Stimulated activated CD4-positive, alpha-beta T cell treated with anti-CD3 and anti-CD28 coated beads, Interleukin-1b, Interleukin-23, amount 100 ng/mL, for 24 hours (primary cell): Measurements from ENCODE around the gene PKDCC.
"Not testable (repeated sequence)": the region's sequence is repeated elsewhere in the genome, so short reads cannot be mapped to it uniquely, and the experiment has no call there.

Experiments
- DNase-seq, 4 experiments: peaks; one replicate each; pipeline ENCODE4 v3.0.0-alpha.2; 2020; ENCODE audit warnings: low read depth in 4 of 4, low spot score in 1 of 4

The PKDCC gene

DNA sequence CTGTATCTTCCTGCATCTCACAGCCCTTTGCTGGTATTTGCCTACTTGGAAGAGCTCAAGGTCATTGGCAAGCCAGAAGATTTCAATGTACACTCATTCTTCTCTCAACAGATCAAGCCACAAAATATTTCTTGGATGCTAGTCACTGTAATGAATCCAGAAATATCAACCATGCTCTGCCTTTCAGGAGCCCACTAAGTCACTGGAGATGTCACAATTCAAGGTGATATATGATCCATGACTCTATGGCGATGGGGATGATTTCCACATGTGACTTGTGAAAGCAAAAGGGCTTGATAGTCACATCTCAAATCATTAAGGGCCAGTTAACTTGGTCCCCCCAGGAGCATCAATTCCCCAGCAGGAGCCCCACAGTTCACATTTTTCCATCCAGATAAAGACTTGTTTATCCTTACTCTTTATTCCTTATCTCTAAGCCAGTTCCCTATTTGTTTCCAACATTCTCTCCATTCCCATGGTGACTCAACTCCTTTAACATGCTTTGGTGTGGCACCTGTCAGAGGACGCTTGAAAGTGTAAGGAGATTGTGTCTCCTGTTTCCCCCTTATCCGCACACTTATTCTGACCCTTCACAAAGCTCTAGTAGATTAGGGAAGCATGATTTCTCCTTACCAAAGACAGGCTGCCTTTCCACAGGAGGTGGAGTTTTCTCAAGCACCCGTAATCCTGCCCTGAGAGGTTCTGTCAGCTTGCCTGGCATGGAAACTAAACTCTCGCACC is 15.8 kb downstream of the PKDCC start:
- DNase-seq, result no peak

DNA sequence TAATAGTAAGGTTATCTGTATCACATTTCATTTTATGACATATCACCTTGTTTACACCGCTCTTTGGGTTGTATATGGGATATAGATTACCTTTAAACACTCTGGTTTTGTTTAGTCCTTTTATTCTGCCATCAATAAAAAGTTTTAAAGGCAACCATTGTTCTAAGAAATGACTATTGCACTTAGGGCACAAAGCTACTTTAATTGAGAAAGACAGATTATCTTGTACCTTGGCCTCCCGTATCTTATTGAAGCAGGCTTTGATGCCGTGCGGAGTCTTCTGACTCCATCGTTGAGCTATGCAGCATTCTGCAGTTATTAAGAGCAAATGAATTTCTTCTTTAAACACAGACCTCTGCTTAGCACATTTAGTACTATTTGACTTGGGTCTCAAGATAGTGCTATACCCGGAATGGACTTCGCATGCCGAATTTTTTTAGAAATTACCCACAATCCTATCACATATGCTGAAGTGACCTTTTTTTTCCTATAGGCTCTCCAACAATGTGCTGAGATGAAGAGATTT is 16.7 kb downstream of the PKDCC start:
- DNase-seq, result no peak

DNA sequence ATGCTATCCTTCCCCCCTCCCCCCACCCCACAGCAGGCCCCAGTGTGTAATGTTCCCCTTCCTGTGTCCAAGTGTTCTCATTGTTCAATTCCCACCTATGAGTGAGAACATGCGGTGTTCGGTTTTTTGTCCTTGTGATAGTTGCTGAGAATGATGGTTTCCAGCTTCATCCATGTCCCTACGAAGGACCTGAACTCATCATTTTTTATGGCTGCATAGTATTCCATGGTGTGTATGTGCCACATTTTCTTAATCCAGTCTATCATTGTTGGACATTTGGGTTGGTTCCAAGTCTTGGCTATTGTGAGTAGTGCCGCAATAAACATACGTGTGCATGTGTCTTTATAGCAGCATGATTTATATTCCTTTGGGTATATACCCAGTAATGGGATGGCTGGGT is 17.9 kb downstream of the PKDCC start:
- not testable (repeated sequence) for DNase-seq

DNA sequence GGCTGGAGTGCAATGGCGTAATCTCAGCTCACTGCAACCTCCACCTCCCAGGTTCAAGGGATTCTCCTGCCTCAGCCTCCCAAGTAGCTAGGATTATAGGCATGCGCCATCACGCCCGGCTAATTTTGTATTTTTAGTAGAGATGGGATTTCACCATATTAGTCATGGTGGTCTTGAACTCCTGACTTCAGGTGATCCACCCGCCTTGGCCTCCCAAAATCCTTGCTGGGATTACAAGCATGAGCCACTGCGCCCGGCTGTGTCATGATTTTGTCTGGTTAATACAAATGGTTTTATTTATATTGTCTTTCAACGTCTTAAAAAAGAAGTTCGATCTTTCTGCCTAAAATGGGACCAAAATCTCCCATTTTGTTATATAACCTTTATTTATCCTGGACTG is 19.2 kb downstream of the PKDCC start:
- DNase-seq, result not testable (repeated sequence)

DNA sequence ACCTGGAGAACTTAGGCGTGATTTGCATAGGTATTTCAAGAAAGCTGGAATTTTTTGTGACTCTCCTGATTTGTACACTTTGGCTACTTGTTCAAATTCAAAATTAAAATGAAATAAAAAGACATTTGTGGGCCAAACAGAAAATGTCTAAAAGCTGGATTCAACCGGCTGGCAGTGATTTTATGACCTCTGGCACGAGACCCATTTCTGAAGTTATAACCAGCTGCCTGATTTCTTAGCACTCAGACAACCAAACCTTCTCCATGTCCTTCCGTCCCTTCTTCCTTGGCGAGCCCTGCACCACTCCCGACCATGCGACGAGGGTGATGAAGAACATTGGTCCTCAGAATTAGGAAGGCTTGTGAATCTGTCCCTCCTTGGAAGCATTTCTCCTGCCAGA is 19.7 kb downstream of the PKDCC start:
- no peak for DNase-seq

DNA sequence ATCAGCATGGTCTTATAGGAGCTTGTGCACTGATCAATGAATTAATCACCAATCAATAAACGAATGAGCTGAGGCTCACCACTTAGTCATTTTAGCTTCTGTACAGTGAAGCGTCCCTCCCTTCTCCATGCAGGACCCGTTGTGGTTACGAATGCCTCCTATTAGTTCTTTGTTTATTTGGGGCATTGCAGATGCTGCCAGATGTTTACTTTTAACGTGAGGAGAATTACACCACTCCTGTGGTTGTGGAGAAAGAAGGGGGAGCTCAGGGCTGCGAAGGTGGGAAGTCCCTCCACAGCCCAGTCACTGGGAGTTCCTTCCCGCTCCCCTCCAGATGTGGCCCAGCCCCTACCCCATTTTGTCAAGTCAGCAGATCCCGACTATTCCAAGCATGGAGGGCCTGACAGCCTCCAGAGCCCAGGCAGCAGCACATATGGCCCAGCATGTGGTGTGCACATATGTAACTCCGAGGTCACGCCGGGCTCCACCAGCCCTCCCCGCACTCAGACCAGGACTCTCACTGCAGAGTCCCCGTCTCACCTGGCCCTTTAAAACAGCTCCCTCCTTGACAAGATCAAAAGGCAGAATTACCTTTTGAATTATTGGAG is 20.9 kb downstream of the PKDCC start:
- DNase-seq, result no peak

DNA sequence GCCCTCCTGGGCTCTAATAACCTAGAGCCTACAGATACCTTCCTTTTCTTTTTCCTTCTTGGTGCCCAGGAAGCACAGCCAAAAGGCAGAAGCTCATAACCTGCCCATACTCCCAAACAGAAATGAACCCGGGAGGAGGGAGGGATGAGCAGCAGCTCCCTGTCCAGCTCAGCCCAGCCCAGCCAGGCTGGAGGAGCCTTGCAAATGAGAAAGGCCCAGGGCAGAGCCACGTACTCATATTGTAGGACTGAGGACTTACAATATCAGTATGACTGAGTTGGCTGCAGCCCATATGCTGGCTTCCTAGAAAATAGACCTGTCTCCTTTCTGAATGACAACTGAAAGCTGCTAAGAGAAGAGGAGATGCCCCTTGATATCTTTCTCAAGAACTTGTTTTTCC is 21.7 kb downstream of the PKDCC start:
- no peak for DNase-seq

DNA sequence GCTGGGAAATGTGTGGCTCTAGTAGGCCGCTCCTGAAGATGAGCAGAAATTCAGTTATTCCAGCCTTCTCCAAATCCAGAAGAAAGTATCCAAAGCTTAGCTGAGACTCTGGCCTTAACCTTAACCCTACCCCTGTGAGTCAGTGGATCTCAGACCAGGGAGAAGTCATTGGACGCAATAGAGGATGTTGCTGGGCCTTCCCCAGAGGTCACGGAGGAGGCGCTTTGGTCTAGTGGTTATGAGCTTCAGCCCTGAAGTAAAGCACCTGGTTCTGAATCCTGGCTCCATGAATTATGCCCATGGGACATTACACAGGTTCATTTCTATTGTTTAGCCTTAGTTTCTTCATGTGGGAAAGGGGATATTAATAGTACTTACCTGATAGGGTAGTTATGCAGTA is 24.0 kb downstream of the PKDCC start:
- no peak for DNase-seq

DNA sequence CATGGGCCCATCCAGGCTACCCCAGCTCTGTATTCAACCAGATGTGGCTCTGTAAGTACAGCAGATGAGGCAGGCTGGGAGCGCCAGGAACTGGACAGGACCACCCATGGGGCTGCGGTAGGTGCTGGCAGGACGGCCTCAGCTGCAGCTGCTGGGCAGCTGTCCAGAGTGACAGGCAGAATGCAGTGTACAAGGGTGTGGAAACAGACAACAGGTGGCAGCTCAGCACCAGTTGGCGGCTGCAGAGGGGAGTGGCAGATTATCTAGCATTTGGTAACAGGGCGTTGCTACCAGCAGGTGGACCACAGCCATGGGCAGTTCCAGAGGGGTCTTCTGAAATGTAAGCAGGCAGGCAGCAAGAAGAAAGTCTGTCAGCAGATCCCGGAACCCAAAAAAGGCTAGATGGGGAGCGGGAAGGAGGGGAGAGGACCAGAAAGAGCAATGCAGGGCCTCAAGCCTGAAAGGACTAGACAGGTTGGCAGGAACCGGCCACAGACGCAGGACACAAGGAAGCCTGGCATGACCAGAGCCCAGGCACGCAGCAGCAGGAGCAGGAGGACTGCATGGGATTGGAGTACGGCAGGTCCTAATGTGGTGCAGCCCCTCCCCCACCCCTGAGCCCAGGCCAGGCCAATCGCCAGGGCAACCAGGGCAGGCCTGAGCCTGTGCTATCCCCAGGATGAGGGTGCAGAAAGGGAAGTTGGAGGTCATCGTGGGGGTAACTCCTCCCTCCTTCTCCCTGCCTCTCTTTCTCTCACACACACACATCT is 24.7 kb downstream of the PKDCC start:
- DNase-seq, result no peak

DNA sequence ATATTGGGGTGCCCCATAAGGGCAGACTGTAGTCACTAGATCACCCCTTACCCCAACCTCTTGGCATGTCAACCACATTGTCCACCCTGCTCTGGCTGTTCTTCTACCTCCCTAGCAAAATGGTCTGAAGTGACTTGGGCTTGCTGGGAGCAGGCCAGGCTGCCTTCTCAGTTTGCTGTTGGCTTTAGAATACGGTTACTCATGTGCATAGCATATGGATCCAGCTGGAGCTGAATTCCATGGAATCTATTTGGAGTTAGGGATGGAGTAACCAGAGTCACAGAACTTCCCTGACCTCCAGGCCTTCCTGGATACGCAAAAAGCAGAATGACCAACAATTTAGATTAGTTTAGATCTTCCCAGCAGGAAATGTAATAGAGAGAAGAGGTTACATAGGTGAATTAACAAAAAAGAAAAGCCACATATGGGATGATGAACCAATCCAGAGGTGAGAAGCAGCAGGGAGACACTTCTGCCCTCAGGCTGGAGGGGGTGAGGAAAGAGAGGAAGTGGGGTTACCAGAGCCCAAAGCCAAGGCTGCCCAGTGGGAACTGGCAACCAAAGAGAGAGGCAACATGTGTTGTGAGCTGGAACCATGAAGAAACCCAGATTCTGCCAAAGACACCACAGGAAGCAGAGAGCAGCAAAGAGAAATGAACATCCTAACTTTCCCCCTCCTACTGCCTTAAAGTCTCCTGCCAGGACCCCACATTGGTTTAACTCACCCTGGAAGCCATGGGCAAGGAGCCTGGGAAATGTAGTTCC is 26.1 kb downstream of the PKDCC start:
- DNase-seq, result no peak

DNA sequence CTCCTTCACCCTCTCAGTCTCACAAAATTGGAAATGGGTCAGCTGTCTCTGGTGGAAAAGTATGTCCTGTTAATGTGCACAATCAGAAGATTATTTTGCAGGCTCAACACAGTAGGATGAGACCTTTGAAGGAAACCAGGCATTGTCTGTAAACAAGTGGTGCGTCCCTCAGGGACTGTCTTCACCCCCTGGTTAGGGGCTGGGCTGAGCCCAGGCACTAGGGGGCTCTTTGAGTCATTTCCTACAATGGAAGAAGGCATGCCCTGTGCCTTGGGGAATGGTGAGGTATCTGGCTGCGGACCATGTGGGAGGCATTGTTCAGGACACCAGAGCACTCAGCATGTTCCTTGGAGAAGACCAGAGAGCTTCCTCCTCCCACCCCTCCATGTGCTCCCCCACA is 26.8 kb downstream of the PKDCC start:
- DNase-seq, result no peak

DNA sequence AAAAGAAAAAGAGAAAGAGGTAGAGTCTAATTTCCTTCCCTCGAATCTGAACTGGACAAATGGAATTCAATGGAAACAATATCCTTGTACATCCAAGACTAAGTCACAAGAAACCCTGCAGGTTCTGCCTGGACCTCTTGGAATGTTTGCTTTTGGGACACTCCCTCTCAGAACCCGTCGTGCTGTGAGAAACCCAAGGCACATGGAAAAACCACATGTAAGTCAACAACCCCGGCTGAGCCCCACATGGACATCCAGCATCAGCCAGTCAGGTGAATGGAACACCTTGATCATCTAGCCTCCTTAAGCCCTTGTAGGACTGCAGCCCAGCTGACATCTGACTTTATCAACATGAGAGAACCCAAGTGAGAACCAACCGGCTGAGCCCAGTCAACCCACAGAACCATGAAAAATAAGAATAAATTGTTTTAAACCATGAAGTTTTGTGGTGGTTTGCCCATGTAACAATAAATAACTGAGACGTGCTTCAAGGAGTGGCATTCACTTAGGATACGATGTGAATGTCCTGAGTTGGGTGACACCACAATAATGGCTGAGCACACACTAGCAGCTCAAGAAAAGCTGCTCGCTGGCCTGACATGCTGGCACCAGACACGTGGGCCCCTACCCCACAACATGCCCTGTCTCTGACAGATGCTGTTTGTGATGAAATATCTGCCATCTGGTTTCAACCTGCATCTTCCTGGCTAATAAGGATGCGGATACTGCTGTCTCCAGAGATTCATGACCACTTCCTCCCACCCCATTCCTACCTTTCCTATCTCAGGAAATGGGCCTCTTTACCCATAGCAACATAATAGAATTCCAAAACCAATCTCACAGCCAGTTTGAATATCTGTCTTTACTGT is 28.8 kb downstream of the PKDCC start:
- DNase-seq, result no peak

DNA sequence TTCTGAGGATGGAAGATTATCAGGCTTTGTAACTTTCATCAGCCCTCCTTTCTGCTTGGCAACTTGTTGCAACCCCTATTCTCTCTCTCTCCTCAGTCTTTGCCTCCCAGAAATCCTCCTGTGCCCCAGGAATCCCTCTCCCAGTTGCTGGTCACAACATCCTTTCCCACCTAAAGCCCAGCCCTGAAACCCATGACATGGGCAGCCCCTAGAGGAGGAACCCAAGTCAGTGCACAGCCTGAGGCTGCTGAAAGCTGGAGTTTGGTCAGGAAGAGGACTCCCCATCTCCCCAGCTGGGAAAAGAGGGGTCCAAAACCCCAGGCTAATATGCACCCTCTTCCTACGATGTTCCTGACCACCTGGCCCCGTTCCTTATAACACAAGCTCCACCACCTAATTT is 29.5 kb downstream of the PKDCC start:
- no peak for DNase-seq

DNA sequence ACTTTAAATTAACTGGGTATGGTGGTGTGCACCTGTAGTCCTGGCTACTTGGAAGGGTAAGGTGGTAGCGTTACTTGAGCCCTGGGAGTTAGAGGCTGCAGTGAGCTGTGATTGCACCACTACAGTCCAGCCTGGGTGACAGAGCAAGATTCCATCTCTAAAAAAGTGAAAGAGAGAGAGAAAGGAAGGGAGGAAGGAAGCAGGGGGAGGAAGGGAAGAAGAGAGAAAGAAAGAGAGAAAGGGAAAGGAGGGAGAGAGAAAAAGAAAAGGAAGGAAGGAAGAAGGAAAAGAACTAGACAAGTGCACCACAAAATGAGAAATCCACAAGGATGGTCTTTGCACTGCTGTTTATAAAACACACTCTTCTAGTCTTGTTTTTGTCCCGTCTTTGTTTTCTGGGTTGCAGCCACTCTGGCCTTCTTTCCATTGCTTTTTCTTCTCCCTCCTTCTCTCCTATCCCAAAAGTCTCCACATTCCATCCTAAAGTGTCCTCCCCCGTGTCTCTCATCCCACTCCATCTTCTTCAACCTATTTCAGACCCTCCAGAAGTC is 32.0 kb downstream of the PKDCC start:
- no peak for DNase-seq

DNA sequence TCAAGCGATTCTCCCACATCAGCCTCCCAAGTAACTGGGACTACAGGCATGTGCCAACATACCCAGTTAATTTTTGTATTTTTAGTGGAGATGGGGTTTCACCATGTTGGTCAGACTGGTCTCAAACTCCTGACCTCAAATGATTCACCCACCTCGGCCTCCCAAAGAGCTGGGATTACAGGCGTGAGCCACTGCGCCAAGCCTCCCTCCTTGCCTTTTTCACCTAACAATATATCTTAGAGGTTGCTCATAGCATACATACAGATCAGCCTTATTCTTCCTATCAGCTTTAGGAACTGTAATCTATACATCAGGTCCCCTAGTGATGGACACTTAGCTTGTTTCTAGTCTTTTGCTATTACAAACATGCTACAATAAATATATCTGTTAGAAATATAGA is 33.3 kb downstream of the PKDCC start:
- not testable (repeated sequence) for DNase-seq

DNA sequence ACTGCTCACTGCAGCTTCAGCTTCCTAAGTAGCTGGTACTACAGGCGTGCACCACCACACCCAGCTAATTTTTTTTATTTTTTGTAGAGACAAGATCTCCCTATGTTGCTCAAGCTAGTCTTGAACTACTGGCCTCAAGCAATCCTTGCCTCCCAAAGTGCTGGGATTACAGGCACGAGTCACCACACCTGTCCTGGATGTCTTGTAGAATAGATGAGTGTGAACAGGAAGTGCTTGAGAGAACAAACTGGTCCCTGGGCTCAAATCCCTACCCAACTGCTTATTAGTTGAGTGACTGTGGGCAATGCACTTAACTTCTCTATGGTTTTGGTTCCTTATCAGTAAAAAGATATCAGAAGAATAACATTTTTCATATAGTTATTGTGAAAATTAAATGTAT is 34.2 kb downstream of the PKDCC start:
- no peak for DNase-seq

DNA sequence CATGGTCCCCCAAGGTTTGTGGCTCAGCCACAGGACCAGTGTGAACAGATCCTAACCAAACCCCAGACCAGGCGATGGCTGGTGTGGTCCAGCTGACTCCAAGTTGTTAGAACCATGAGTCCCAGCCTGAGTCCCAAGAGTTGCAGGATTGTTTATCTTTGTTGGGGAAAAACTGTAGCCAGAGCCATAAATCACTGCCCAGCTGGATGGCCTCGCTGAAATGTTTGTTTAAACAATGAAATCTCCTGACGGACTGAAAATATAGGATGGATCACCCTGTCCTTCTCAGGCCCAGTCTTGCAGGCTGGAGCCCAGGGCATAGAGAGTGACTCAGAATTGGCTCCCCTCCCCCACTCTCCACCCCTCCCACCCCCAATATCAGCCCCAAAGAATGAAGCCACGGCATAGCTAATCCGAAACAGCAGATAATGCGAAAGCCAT is 36.4 kb downstream of the PKDCC start:
- DNase-seq, result no peak

DNA sequence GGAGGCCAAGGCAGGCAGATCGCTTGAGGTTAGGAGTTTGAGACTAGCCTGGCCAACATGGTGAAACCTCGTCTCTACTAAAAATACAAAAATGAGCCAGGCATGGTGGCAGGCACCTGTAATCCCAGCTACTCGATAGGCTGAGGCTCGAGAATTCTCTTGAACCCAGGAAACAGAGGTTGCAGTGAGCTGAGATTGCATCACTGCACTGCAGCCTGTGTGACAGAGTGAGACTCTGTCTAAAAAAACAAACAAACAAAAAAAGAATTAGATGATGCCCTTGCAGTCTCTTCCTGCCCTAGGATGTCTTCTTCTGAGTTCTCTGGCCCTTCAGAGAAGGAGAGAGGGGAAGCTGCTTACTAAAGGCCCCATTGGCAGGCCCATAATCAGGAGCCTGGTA is 37.2 kb downstream of the PKDCC start:
- not testable (repeated sequence) for DNase-seq

DNA sequence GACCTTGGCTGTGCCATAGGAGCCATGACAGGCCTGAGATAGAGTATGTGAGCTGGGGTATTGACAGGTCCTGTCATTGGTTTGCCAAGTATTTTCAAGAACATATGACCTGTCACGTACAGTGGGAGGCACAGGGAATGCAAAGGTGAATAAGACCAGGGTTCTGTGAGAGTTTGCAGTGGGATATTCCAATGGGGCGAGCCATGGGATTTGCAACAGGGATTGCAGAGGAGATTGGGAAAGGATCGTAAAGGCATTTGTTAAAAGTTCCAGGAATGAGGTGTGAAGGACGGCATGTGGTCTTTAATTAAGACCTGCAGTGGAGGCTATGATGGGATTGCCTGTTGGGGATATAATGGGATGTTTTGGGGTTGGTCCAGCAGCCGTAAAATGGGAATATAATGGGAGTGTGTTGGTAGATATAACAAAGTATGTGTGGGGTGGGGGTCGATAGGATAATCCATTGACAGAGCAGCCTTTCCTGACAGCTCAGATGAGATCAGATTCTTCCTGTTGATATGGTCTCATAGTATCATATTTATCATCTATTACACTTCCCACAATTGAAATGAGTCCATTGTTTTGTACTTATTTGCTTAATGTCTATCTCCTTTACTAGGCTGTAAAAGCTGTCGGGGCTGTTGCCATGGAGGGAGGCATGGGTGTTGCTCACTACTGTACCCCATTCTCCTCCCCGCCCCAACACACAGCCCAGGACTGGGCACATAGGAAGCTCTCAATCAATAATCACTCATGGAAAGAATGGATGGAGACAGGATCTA is 38.1 kb downstream of the PKDCC start:
- DNase-seq, result no peak
